Cerebellar cortex (tissue), 1 donor: ENCODE data around the gene TOX3.

Experiments used
- DNase-seq: peaks from one replicate; pipeline ENCODE4 v3.0.0-alpha.2; 2015; ENCODE audit warnings: low spot score

Gene TOX3

GRCh38 chr16:52451971-52452421, 94.9 kb downstream of the TOX3 start:
- no peak for DNase-seq

GRCh38 chr16:52450916-52451315, 96.0 kb downstream of the TOX3 start:
- DNase-seq = no peak

GRCh38 chr16:52450241-52450640, 96.7 kb downstream of the TOX3 start:
- no peak for DNase-seq

- DNase-seq = no peak
These were observed 100.9 kb downstream of the TOX3 start for GRCh38 chr16:52446080-52446479.

GRCh38 chr16:52441886-52442285, 105.1 kb downstream of the TOX3 start:
- no peak for DNase-seq

- no peak for DNase-seq
These were observed 106.7 kb downstream of the TOX3 start for GRCh38 chr16:52440248-52440647.

GRCh38 chr16:52439750-52440149, 107.2 kb downstream of the TOX3 start:
- DNase-seq = no peak

- DNase-seq = no peak
These were observed 107.7 kb downstream of the TOX3 start for GRCh38 chr16:52439171-52439701.

- DNase-seq = no peak
These were observed 109.7 kb downstream of the TOX3 start for GRCh38 chr16:52437277-52437670.

- no peak for DNase-seq
These were observed 110.3 kb downstream of the TOX3 start for GRCh38 chr16:52436339-52437276.

- DNase-seq = no peak
These were observed 112.7 kb downstream of the TOX3 start for GRCh38 chr16:52434224-52434623.

GRCh38 chr16:52433643-52434042, 113.3 kb downstream of the TOX3 start:
- DNase-seq = no peak

- no peak for DNase-seq
These were observed 122.4 kb downstream of the TOX3 start for GRCh38 chr16:52424591-52424990.

- DNase-seq = no peak
These were observed 124.6 kb downstream of the TOX3 start for GRCh38 chr16:52422307-52422706.

GRCh38 chr16:52418201-52418600, 128.7 kb downstream of the TOX3 start:
- DNase-seq = no peak

GRCh38 chr16:52416888-52417287, 130.1 kb downstream of the TOX3 start:
- no peak for DNase-seq

- no peak for DNase-seq
These were observed 135.9 kb downstream of the TOX3 start for GRCh38 chr16:52411011-52411410.

GRCh38 chr16:52408191-52408845, 138.6 kb downstream of the TOX3 start:
- DNase-seq = no peak

GRCh38 chr16:52407778-52408177, 139.2 kb downstream of the TOX3 start:
- DNase-seq = no peak

- DNase-seq = no peak
These were observed 141.5 kb downstream of the TOX3 start for GRCh38 chr16:52405441-52405840.

GRCh38 chr16:52404546-52404945, 142.4 kb downstream of the TOX3 start:
- DNase-seq = no peak

GRCh38 chr16:52399116-52399515, 147.8 kb downstream of the TOX3 start:
- DNase-seq = no peak

- DNase-seq = no peak
These were observed 148.4 kb downstream of the TOX3 start for GRCh38 chr16:52398491-52398960.
